GM04504 (cell line): ENCODE results near the gene SEMG2.
A peak's percentile ranks its signal among the peaks of the same experiment; 100 is the strongest.

Experiments
- DNase-seq: peaks from one replicate; pipeline ENCODE4 v3.0.0-alpha.2; 2012; ENCODE audit warnings: low read depth

Gene SEMG2, protein sequence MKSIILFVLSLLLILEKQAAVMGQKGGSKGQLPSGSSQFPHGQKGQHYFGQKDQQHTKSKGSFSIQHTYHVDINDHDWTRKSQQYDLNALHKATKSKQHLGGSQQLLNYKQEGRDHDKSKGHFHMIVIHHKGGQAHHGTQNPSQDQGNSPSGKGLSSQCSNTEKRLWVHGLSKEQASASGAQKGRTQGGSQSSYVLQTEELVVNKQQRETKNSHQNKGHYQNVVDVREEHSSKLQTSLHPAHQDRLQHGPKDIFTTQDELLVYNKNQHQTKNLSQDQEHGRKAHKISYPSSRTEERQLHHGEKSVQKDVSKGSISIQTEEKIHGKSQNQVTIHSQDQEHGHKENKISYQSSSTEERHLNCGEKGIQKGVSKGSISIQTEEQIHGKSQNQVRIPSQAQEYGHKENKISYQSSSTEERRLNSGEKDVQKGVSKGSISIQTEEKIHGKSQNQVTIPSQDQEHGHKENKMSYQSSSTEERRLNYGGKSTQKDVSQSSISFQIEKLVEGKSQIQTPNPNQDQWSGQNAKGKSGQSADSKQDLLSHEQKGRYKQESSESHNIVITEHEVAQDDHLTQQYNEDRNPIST

DNA sequence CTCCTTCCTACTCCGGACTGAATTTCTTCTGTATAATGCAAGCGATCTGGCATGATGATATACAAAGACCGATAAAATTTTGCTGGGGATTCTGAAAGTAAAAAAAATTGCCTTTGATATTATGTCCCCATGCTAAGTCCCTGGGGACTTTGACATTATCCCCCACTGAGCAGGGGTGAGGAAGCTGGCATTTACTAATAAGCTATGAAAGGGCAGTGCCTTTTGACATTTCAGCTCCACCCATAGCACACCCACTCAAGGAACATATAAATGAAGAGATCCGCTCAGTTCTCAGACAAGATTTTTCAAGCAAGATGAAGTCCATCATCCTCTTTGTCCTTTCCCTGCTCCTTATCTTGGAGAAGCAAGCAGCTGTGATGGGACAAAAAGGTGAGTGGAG lies at the start of gene SEMG2:
TSS of gene SEMG2 (plus strand) at position 298 of the 400 bp plus-strand sequence. CDS start at position 315, 17 bp downstream.
- DNase-seq = no peak

DNA sequence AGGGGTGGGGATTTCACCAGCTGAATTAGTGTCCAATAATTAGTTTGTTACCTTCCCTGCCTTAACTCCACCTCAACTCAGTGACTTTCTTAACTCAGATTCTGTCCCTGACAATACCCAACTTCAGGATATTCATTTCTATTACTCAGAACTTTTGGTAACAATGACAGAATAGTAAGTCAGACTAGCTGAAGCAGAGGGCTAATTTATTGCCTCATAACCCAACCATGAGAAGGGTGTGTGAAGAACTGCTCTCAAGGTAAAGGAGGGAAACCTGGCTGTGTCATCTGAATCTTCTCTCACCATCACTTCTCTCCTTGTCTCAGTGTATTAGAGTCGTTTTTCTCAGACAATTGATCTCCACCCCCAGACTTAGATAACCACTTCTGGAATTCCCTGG lies 47.7 kb upstream of the SEMG2 start:
- DNase-seq = no peak

DNA sequence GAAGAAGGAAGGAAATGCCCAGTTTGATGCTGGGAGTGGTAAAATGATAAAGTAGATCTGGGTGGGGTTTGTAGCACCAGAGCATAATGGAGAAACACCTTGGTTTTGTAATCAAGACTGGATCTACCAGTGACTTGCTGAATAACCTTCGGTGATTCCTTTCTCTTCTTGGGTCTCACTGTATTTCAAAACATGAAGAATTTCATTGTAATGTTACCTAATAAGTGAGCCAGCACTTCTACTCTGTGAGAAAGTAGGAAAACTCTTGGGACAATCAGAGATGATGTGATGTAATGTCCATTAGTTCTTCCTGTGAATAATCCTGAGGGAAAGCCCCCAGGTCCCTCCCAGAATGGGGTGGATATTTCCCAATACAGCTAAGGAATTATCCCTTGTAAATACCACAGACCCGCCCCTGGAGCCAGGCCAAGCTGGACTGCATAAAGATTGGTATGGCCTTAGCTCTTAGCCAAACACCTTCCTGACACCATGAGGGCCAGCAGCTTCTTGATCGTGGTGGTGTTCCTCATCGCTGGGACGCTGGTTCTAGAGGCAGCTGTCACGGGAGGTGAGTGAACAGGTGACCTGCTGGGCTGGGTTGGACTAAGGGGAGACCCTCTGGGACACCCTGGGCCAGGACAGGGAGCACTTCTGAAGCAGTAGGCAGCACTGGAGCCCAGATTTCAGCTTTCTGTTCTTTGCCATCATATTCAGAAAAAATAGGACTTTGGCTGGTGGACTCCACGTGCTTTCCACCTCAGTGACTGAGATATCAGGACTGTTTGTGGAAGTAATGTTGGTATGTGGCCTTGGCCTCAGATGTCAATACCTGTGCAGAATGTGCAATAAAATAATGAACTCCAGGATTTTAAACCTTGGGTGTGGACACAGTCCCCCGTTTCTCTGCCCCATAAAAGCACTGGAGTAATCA lies 46.5 kb upstream of the SEMG2 start, which contains the start of gene PI3:
TSS of gene PI3 (plus strand) at position 469 of the 931 bp plus-strand sequence. CDS start at position 490, 21 bp downstream.
- no peak for DNase-seq

DNA sequence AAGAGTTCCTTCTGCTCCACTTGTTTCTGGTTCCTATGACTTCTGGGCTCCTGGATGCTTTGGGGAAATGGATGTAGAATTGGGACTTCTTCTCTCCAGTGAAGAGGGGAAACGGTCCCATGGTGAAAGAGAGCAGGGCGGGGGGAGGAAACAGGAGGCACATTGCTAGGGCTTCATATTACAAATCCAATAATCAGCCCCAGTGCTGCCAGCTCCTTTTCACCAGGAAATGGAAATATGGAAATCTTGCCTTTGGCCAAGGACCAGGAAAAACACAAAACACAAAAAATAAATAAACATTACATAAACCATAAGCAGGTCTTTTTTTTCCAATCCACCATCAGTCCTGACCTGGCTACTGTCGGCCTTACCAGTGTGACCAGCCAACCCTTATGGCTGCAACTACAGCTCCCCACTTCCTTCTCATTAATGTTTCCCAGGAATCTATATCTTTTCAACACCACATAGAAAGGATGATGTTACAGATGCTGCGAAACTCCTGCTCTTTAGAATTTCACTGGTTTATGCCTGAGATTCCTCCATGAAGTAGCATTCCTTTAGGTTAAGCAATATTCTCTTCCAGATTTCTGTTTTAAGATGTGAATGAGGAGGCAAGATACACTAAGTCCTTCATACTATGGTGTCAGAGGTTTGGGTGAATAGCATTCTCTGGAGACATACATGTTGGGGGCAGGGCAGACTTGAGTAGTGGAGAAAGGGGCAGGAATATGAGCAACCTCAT lies 44.5 kb upstream of the SEMG2 start:
- no peak for DNase-seq

DNA sequence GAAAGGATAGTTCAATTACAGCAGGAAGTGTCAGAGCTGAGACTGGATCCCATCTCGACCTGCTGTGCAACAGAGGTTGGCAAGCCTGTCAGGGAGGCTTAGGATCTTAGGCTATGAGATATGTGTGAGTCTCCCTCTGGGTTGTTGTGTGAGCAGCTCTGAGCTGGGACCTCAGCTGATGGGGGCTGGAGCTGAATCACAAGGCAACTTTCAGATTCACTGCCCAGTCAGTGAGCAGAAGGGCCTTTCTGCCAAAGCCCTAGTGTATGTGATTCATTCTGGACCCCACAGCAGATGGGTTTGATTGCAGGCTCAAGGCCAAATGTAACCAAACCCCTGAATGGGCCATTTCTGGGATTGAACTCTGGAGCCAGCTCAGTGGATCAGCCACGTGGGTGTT lies 42.0 kb upstream of the SEMG2 start:
- DNase-seq = no peak

DNA sequence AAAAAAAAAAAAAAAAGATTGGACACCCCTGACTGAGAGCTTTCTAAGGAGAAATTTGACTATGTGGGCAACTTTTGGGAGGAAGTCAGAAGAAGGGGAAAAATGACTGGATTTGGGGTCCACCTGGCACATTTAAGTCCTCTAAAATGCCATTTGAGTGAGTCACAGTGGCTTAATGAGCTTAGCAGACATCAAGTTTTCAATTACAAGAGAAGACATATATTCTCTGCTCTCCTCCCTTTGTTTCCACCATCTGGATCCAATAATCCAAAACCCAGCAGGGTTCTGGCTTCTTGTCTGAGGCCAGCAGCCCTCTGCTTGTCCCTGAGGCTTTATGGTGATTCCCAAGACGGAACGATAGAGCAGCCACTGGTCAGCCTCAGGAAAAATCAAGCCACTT lies 39.5 kb upstream of the SEMG2 start:
- DNase-seq = peak; percentile 37

DNA sequence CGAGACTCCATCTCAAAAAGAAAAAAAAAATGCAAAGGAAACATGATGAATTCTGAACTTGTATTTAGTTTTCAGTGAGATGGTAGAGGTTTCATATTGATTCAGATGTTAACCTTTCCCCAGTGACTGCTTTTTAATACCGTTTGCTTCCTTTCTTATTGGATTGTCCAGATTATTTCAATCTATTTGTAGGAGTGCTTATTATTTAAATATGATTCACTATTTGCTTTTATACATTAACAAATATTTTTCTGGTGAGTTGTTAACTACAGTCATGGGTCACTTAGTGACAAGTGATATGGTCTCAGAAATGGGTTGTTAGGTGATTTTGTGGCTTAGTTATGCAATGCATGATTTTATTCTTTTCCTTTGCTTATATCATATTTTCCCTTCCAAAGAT lies 38.1 kb upstream of the SEMG2 start:
- no peak for DNase-seq

DNA sequence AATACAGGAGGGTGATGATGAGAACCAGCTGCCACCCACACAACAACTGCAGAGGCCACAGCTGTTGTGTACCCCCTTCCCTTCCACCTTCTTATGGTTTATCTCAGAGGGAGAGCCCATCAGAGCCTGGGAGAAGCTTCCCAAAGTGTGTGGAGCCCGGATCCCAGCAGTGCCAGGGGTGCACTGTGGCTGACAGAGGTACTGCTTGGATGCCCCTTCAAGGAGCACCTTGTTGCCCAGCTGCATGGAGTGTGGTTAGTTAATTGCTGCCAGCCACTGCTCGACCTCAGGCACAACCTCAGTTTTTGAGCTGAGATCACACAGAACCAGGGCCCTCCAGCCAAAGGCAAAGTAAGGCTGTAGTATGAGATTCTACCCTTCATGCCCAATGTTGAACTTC lies 33.5 kb upstream of the SEMG2 start:
- no peak for DNase-seq

DNA sequence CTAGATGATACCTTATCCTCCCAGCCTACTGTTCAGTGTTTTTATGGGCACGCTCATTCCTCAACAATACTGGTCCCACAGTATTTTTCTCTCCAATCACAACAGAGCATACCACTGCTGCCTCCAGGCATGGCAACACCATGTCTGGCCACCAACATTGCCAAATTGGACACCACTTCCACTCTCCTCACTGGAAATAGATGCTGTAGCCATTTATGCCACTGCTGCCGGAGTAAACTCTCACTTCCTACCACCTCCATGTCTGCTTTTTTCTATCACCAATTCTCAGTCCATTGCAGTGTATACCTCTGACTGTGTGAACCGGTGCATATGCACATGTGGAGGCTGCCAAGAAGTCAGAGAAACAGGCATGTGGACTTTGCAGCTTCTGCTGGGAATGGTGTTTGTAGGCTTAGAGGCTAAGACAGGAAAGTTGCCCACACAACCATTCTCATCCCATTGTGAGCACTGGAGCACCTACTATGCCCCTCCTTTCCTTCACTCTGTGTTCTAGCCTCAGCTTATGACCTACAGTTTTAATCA lies 32.0 kb upstream of the SEMG2 start:
- no peak for DNase-seq

DNA sequence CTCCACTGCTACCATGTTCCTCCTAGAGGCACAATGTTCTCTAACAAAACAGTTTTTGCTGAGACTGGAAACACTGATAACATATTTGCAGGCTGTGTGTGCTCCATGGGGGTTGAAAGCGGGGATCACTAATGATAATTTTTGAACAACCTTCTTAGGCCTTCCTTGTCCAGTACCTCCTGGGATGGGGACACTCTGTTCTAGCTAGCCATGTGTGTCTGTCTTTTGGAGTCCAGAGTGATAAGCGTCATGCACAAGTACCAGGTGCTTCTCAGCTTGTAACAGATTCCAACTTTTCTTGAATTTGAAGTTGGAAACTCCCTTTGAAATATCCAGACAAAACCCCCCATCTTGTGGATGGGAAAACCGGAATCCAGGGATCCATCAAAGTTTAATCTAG lies 31.3 kb upstream of the SEMG2 start:
- DNase-seq = no peak

DNA sequence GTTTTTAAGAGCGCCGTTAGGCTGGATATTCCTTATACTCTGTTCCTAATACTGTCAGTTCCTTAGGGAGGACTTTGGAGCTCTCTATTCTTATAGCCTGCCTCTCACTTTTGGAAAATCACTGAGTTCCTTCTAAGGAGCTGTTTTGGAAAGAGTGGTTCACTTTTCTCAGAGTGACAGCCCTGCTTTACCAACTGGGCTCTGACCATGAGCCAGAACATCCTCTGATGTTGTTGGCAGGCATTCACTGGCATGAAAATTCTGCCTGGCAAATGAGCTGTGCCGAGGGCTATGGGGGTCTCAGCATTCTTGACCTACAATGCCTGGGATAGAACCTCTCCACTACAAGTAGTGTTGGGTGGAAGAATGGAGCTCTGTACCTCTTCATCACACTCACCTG lies 29.2 kb upstream of the SEMG2 start:
- no peak for DNase-seq

DNA sequence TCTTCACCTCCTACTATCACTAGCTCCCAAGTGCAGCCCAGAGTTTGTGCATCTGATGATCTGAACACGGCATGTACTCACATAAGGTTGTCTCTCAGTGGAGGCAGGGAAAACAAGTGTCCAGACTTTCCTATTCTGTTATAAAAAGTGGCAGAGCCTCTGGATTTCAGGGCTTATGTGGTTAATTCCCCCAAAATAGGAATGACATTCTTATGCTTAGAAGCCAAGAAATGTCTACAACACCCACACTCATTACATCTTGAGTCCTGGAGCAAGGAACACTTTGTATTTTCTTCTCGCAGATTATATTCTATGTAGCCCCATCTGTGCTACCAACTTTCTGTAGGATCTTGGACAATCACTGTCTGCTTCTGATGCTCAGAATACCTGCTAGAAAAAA lies 27.8 kb upstream of the SEMG2 start:
- DNase-seq = no peak

DNA sequence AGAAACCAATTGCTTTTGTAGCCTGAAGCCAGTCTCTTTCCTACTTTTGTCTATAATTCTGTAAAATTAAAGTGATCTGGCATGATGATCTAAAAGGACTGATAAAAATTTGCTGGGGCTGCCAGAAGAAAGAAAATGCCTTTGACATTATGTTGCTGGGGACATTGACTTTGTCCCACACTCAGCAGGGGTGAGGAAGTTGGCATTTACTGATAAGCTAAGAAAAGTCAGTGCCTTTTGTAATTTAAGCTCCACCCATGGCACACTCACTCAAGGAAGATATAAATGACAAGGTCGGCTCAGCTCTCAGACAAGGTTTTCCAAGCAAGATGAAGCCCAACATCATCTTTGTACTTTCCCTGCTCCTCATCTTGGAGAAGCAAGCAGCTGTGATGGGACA lies 14.4 kb upstream of the SEMG2 start, which contains the start of gene SEMG1:
TSS of gene SEMG1 (plus strand) at position 309 of the 400 bp plus-strand sequence. CDS start at position 330, 21 bp downstream.
- no peak for DNase-seq

DNA sequence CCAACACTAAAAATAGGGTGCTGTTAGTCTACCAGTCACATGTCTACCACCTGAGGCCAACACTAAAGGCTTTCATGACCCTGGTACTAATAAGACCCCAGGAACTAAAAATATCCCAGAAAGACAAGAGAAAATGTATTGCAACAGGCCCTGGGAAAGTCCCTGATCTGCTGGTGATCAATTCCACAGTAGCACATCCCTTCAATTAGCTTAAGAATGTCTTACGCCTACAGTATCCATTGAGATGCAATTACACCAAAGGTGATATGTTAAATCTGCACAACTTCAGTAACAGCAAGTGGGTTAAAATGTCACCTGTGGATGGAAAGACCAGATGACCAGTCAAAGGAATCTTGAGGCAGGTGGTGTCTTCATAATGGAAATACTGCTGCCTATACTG lies 11.2 kb upstream of the SEMG2 start:
- DNase-seq = no peak

DNA sequence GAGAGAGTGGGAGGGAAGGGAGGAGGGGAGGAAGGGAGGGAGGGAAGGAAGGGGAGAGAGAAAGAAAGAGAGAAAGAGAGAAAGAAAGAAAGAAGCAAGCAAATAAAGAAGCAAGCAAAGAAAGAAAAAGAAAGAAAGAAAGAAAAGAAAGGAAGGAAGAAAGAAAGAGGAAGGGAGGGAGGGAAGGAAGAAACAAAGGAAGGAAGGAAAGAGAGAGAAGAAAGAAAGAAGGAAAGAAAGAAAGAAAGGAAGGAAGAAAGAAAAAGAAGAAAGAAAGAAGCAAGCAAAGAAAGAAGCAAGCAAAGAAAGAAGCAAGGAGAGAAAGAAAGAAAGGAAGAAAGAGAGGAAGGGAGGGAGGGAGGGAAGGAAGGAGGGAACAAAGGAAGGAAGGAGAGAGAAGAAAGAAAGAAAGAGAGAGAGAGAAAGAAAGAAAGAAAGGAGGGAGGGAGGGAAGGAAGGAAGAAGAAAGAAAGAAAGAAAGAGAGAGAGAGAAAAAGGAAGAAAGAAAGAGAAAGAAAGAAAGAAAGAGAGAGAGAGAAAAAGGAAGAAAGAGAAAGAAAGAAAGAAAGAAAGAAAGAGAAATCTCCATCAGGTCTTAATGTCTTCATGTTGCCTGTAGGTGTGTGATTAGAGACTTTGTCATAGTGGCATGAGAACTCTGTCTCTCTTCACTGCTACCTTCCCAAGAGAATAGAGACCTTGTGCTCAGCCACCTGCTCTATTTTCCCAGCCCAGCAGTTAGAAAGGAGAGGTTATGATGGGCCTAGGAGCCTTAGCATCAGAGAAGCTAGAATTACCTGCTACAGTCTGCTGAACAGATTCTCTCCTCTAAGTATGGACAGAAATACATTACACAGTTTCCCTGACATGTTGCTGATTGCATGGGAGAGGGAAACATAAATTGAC lies 9.4 kb upstream of the SEMG2 start:
- no peak for DNase-seq

DNA sequence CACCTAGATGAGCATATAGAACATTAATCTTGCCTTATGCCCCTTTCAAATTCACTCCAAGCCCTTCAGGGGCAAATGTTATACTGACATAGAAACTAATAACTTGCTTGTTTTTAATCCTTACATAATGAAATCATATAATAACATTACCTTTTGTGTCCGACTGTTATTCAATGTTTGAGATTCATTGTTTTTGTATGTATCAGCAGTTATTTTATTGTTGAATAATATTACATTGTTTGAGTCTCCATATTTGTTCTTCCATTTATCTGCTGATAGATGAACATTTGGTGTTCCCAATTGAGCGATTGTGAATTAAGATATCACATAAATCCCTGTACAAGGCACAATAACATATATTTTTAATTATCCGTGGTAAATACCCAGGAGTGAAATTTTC lies 8.3 kb upstream of the SEMG2 start:
- no peak for DNase-seq

DNA sequence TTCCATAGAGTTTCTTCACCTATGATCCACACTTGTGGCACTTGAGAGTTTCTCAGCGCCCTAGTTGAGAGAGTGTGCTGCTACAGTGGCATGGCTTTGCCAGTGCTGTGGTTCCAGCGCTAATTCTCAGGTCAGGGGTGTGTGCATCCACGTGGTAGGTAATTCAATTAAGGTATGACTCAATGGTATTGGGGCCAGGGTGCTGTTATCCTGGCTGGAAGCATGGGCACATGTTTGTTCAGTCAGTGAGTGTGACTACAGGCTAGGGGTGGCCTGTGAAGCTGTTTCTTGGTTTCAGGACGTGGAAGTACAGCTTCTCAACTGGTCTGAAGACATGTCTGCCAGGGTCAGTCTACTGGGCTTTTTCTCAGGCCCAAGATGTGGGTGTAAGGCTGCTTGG lies 3.0 kb upstream of the SEMG2 start:
- DNase-seq = no peak

DNA sequence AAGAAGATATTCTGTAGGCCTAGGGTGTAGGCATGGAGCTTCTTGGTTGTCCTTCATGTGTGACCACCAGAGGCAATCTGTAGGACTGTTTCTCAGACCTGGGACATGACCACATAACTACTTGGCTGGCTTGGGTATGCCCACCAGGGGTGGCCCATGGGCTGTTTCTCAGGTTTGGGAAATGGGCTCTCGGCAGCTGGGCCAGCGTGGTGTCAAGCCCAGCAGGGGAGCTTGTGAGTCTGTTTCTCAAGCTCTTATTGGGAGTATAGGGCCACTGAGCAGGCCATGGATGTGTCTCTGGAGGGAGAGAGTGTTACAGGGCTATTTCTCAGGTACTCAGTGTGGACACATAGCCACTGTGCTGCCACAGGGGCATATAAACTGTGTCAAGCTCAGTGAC lies 2.5 kb upstream of the SEMG2 start:
- no peak for DNase-seq

DNA sequence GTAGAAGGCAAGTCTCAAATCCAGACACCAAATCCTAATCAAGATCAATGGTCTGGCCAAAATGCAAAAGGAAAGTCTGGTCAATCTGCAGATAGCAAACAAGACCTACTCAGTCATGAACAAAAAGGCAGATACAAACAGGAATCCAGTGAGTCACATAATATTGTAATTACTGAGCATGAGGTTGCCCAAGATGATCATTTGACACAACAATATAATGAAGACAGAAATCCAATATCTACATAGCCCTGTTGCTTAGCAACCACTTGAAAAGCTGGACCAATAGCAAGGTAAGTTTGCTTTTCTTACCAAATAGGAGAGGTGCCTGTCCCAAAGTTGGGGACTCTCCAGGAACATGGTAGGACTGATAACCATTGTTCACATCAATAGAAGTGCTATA lies 2.0 kb downstream of the SEMG2 start:
- no peak for DNase-seq

DNA sequence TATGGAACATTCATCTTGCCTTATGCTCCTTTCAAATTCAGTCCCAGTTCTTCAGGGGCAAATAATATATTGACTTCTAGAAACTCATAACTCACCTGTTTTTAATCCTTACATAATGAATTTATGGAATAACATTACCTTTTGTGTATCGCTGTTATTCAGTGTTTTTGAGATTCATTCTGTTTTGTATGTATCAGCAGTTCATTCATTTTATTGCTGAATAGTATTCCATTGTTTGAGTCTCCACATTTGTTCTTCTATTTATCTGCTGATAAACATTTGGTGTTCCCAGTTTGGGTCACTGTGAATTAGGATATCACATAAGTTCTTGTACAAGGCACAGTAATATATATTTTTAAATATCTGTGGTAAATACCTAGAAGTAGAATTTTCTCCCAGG lies 5.1 kb downstream of the SEMG2 start:
- no peak for DNase-seq
